HuH-7.5 (cell line): ENCODE measurements around the gene ZNF598.
"Not testable (repeated sequence)": the region's sequence is repeated elsewhere in the genome, so short reads cannot be mapped to it uniquely, and the experiment has no call there.

Experiments
- DNase-seq: peaks from one replicate; pipeline ENCODE4 v3.0.0; 2011; ENCODE audit warnings: low spot score

Gene ZNF598

GRCh38 chr16:1975432-1976215, 34.0 kb downstream of the ZNF598 start:
- no peak for DNase-seq

- no peak for DNase-seq
Measured at GRCh38 chr16:1974157-1975070, 35.2 kb downstream of the ZNF598 start.

- no peak for DNase-seq
Measured at GRCh38 chr16:1973461-1974156, 36.0 kb downstream of the ZNF598 start.

- no peak for DNase-seq
Measured at GRCh38 chr16:1972490-1972877, 37.1 kb downstream of the ZNF598 start.

- DNase-seq, result peak; percentile 96
Measured at GRCh38 chr16:1971796-1972489, 37.7 kb downstream of the ZNF598 start, which contains the start of gene TBL3. Gene TBL3 (plus strand): TSS chr16:1972053. CDS start chr16:1972165, 112 bp downstream.

- no peak for DNase-seq
Measured at GRCh38 chr16:1968146-1968953, 41.3 kb downstream of the ZNF598 start.

GRCh38 chr16:1966460-1966859, 43.2 kb downstream of the ZNF598 start, which contains the start of gene RNF151:
Gene RNF151 (plus strand): TSS chr16:1966856. CDS start chr16:1966882, 26 bp downstream.
- no peak for DNase-seq

GRCh38 chr16:1965396-1966001, 44.1 kb downstream of the ZNF598 start:
- DNase-seq, result no peak

- peak; percentile 99 for DNase-seq
Measured at GRCh38 chr16:1964506-1965395, 44.9 kb downstream of the ZNF598 start, which contains the start of gene RPS2. Gene RPS2 (minus strand): TSS chr16:1964826. CDS start chr16:1964625, 201 bp downstream.

- no peak for DNase-seq
Measured at GRCh38 chr16:1963806-1964505, 45.7 kb downstream of the ZNF598 start.

- not testable (repeated sequence) for DNase-seq
Measured at GRCh38 chr16:1962161-1963153, 47.2 kb downstream of the ZNF598 start.

GRCh38 chr16:1961651-1962067, 48.0 kb downstream of the ZNF598 start:
- DNase-seq, result no peak

GRCh38 chr16:1960665-1961630, 48.7 kb downstream of the ZNF598 start:
- DNase-seq, result no peak

- peak; percentile 81 for DNase-seq
Measured at GRCh38 chr16:1959269-1960039, 50.2 kb downstream of the ZNF598 start, which contains the start of gene NDUFB10. Gene NDUFB10 (plus strand): TSS chr16:1959538. CDS start chr16:1959625, 87 bp downstream.

- no peak for DNase-seq
Measured at GRCh38 chr16:1958715-1959268, 50.8 kb downstream of the ZNF598 start.
